Fibroblast of lung (primary cell): Measurements from ENCODE around the gene PTPRU. TPM values are rescaled to one million over a fixed set of nuclear protein-coding genes. Genes with fewer than 3 reads are reported as not detected.

ENCODE experiments used
- DNase-seq, 2 donors: peaks; one replicate each; pipeline versions ENCODE4 v3.0.0 to v3.0.0-alpha.2; 2010; ENCODE audit warnings: low read depth in 2 of 2
- H2AFZ ChIP-seq: 2 replicates; pipeline ENCODE4 v1.5.1; 2012; ENCODE audit warnings: low read length, control low read depth, inconsistent platforms
- H3K27ac ChIP-seq: 2 replicates; pipeline ENCODE4 v1.5.1; 2011; ENCODE audit warnings: low read length, control low read depth; ENCODE audit not compliant: insufficient read depth
- H3K27me3 ChIP-seq: 2 replicates; pipeline ENCODE4 v1.5.1; 2011; ENCODE audit warnings: mild to moderate bottlenecking, low read length; ENCODE audit not compliant: control insufficient read depth, insufficient read depth
- H3K36me3 ChIP-seq: 2 replicates; pipeline ENCODE4 v1.5.1; 2011; ENCODE audit warnings: low read length; ENCODE audit not compliant: control insufficient read depth, insufficient read depth
- H3K4me1 ChIP-seq: 2 replicates; pipeline ENCODE4 v1.5.1; 2011; ENCODE audit warnings: low read length; ENCODE audit not compliant: control insufficient read depth, insufficient read depth; ENCODE audit errors: extremely low read depth
- H3K4me2 ChIP-seq: 2 replicates; pipeline ENCODE4 v1.5.1; 2011; ENCODE audit warnings: low read length, control low read depth; ENCODE audit not compliant: insufficient read depth; ENCODE audit errors: extremely low read depth
- H3K4me3 ChIP-seq, 4 experiments: fragments of 200-600 bp in 1 of 4; sonication (generic) in 1 of 4; replicated peaks in 1 of 4; 2 replicates each; pipeline ENCODE4 v1.5.1; 2011 to 2016; ENCODE audit warnings: low read length in 4 of 4, low read depth in 3 of 4, mild to moderate bottlenecking in 3 of 4, control low read depth in 2 of 4, inconsistent platforms in 1 of 4, mixed read lengths in 1 of 4; ENCODE audit not compliant: insufficient read depth in 1 of 4; ENCODE audit errors: control extremely low read depth in 1 of 4
- H3K79me2 ChIP-seq: 2 replicates; pipeline ENCODE4 v1.5.1; 2012; ENCODE audit warnings: mild to moderate bottlenecking, low read length, inconsistent platforms; ENCODE audit not compliant: control insufficient read depth, insufficient read depth
- H3K9ac ChIP-seq: 2 replicates; pipeline ENCODE4 v1.5.1; 2011; ENCODE audit warnings: mild to moderate bottlenecking, low read length, control low read depth; ENCODE audit not compliant: insufficient read depth
- H3K9me3 ChIP-seq: 2 replicates; pipeline ENCODE4 v1.5.1; 2012; ENCODE audit warnings: low read depth, low read length; ENCODE audit not compliant: control insufficient read depth, insufficient read depth
- H4K20me1 ChIP-seq: 2 replicates; pipeline ENCODE4 v1.5.1; 2011; ENCODE audit warnings: low read length; ENCODE audit not compliant: control insufficient read depth, insufficient read depth; ENCODE audit errors: extremely low read depth
- EZH2 ChIP-seq: IDR thresholded peaks from 2 replicates; pipeline ENCODE4 v1.5.1; 2012; ENCODE audit warnings: low read length, control low read depth, mild to moderate bottlenecking; ENCODE audit errors: missing control alignments
- polyA plus RNA-seq, 2 donors: library from polyadenylated mRNA; depleted of rRNA in 1 of 2; stranded (reverse) in 1 of 2; unstranded in 1 of 2; fragments of >200 nt; gene quantifications; 2 replicates each; pipeline ENCODE4 v1.2.1, GENCODE V29; 2011 to 2012; ENCODE audit warnings: missing spikeins in 1 of 2
- total RNA-seq: library from RNA; depleted of rRNA; stranded (reverse); fragments of >200 nt; gene quantifications from 2 replicates; pipeline ENCODE4 v1.2.1, GENCODE V29; 2014
- TF ChIP-seq, protein P1 (sequence below), 2 donors: IDR thresholded peaks in 1 of 2; conservative IDR thresholded peaks in 1 of 2; 1 replicate in 1 of 2; 2 replicates in 1 of 2; pipeline ENCODE4 v1.5.1; 2011 to 2012; ENCODE audit warnings: low read length in 2 of 2, control low read depth in 1 of 2, inconsistent platforms in 1 of 2, low read depth in 1 of 2, mild to moderate bottlenecking in 1 of 2

PTPRU gene
- total and polyA plus RNA-seq, 2 donors (not counting 1 experiment from before 2014, with no cell fraction given) = 1.4 to 25.8 TPM

GRCh38 chr1:29197590-29197924 lies 38.8 kb upstream of the PTPRU start:
- no peak overlapping the region for H3K4me2 ChIP-seq
- no peaks in the 10 kb centered on the region for H3K79me2 ChIP-seq
- peaks cover 22% of the 10 kb centered on the region for H3K4me1 ChIP-seq
- H3K9me3 ChIP-seq = no peaks in the 10 kb centered on the region
- no peak overlapping the region for H3K9ac ChIP-seq
- peak; percentile 44 to 53 for DNase-seq
- no peaks in the 10 kb centered on the region for H3K27me3 ChIP-seq
- TF ChIP-seq, protein P1, sequence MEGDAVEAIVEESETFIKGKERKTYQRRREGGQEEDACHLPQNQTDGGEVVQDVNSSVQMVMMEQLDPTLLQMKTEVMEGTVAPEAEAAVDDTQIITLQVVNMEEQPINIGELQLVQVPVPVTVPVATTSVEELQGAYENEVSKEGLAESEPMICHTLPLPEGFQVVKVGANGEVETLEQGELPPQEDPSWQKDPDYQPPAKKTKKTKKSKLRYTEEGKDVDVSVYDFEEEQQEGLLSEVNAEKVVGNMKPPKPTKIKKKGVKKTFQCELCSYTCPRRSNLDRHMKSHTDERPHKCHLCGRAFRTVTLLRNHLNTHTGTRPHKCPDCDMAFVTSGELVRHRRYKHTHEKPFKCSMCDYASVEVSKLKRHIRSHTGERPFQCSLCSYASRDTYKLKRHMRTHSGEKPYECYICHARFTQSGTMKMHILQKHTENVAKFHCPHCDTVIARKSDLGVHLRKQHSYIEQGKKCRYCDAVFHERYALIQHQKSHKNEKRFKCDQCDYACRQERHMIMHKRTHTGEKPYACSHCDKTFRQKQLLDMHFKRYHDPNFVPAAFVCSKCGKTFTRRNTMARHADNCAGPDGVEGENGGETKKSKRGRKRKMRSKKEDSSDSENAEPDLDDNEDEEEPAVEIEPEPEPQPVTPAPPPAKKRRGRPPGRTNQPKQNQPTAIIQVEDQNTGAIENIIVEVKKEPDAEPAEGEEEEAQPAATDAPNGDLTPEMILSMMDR (conservative IDR thresholded peaks at IDR 0.05 in 1 of 2, IDR thresholded peaks at IDR 0.05 in 1 of 2; ENCODE audit: low read depth in 1 of 2, low read length in 2 of 2) = peak; percentile 35 to 50
- TF ChIP-seq EZH2 = no peak
- peaks cover 13% of the 10 kb centered on the region for H3K36me3 ChIP-seq
- no peak overlapping the region for H3K4me3 ChIP-seq
- peak overlapping the region; percentile 90 for H3K27ac ChIP-seq
- H4K20me1 ChIP-seq = no peaks in the 10 kb centered on the region
- no peak overlapping the region for H2AFZ ChIP-seq

DNA sequence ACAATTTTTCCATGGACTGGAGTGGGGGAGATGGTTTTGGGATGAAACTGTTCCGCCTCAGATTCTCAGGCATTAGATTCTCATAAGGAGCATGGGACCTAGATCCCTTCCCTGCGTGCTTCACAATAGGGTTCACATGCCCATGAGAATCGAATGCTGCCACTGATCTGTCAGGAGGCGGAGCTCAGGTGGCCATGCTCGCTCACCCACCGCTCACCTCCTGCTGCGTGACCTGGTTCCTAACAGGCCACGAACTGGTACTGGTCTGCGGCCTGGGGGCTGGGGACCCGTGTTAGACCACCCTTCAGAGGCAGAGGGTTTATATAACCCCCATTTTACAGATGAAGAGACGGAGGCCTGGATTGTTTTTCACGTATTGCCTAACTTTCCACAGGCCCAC lies 38.3 kb upstream of the PTPRU start:
- Histone ChIP-seq H3K9ac (no peak overlapping the region), H3K9me3 (no peaks in the 10 kb centered on the region), H3K27ac (no peak overlapping the region), H4K20me1 (no peaks in the 10 kb centered on the region), H3K4me2 (no peak overlapping the region), H2AFZ (no peak overlapping the region), H3K79me2 (no peaks in the 10 kb centered on the region), H3K36me3 (peaks cover 13% of the 10 kb centered on the region), H3K4me3 (no peak overlapping the region), H3K27me3 (no peaks in the 10 kb centered on the region), H3K4me1 (peaks cover 23% of the 10 kb centered on the region)
- TF ChIP-seq, protein P1 (conservative IDR thresholded peaks at IDR 0.05 in 1 of 2, IDR thresholded peaks at IDR 0.05 in 1 of 2; ENCODE audit: low read depth in 1 of 2, low read length in 2 of 2) = no peak
- TF ChIP-seq EZH2 = no peak
- no peak for DNase-seq

- Histone ChIP-seq H3K4me1 (peaks cover 21% of the 10 kb centered on the region), H3K9me3 (no peaks in the 10 kb centered on the region), H3K9ac (no peak overlapping the region), H3K27ac (no peak overlapping the region), H3K27me3 (no peaks in the 10 kb centered on the region), H2AFZ (no peak overlapping the region), H3K79me2 (no peaks in the 10 kb centered on the region), H4K20me1 (no peaks in the 10 kb centered on the region), H3K4me2 (no peak overlapping the region), H3K4me3 (no peak overlapping the region), H3K36me3 (peaks cover 7% of the 10 kb centered on the region)
- no peak for DNase-seq
- TF ChIP-seq, protein P1 (conservative IDR thresholded peaks at IDR 0.05 in 1 of 2, IDR thresholded peaks at IDR 0.05 in 1 of 2; ENCODE audit: low read depth in 1 of 2, low read length in 2 of 2) = no peak
- TF ChIP-seq EZH2 = no peak
Measured at GRCh38 chr1:29200906-29201594, 35.3 kb upstream of the PTPRU start.
